NB4 (cell line): Measurements from ENCODE around the gene SDK2.

Source experiments
- CTCF ChIP-seq: IDR thresholded peaks from one replicate; pipeline ENCODE4 v1.5.1; 2012; ENCODE audit warnings: low read depth, low read length
- MAX ChIP-seq: IDR thresholded peaks from 2 replicates; pipeline ENCODE4 v1.6.1; 2011; ENCODE audit warnings: low read depth, low read length
- POLR2A ChIP-seq: IDR thresholded peaks from 2 replicates; pipeline ENCODE4 v1.6.1; 2011; ENCODE audit warnings: mild to moderate bottlenecking; ENCODE audit not compliant: insufficient read length; ENCODE audit errors: extremely low read depth

GRCh38 chr17:73423806-73424205 is 220.4 kb downstream of the SDK2 start:
- TF ChIP-seq CTCF (no peak), MAX (no peak), POLR2A (no peak)
